ENCODE measurements around the gene STUB1. TPM values are rescaled to one million over a fixed set of nuclear protein-coding genes. Genes with fewer than 3 reads are reported as not detected.

STUB1 gene
- total and polyA plus RNA-seq, 12 donors, result 92.7 to 165 (median 116) TPM

GRCh38 chr16:719815-720446 lies 39.7 kb downstream of the STUB1 start:
- peak in 3 of 8 donors; percentile 10 to 22 (median 16) for ATAC-seq
- peaks cover 18 to 52% (median 38%) of the 10 kb centered on the region in 9 donors for H3K4me1 ChIP-seq
- peaks cover 0 to 7% (median 0%) of the 10 kb centered on the region in 9 donors for H3K36me3 ChIP-seq
- no peaks in the 10 kb centered on the region for H3K9me3 ChIP-seq
- peak in 1 of 9 donors; percentile 14 for TF ChIP-seq CTCF (IDR thresholded peaks at IDR 0.05)
- H3K4me3 ChIP-seq, result peak overlapping the region; percentile 64 to 99 (median 84)
- H3K27me3 ChIP-seq, result peaks cover 0 to 19% (median 0%) of the 10 kb centered on the region in 7 donors
- DNase-seq, result no peak
- 6 to 7% methylated on average over 16 of the region's 16 CpGs for WGBS, 2 donors
- intact Hi-C loops (cut with DNase I), result loop anchor here in 3 of 10 donors (2.0 to 10.0 kb wide), 2 partner anchors 39 to 335 kb away; partner anchors contain the start of gene STUB1 (in 1 of the 3)
- peak overlapping the region; percentile 44 to 97 (median 94) for H3K27ac ChIP-seq

GRCh38 chr16:720447-720989 lies 40.3 kb downstream of the STUB1 start:
- H3K4me3 ChIP-seq, result peak overlapping the region; percentile 64 to 99 (median 84)
- intact Hi-C loops (cut with DNase I), result loop anchor here in 1 of 10 donors (2.0 kb wide), 1 partner anchor 40 kb away; the partner anchor contains the start of gene STUB1
- H3K27me3 ChIP-seq, result peaks cover 0 to 15% (median 0%) of the 10 kb centered on the region in 7 donors
- peak in 3 of 9 donors; percentile 14 to 31 (median 29) for TF ChIP-seq CTCF (IDR thresholded peaks at IDR 0.05)
- no peaks in the 10 kb centered on the region for H3K9me3 ChIP-seq
- WGBS, 2 donors, result 0% methylated on average over 38 of the region's 38 CpGs
- DNase-seq (peak in 1 of 2 donors; percentile 66), ATAC-seq (peak; percentile 49 to 79 (median 62))
- peaks cover 0 to 7% (median 0%) of the 10 kb centered on the region in 9 donors for H3K36me3 ChIP-seq
- H3K27ac ChIP-seq, result peak overlapping the region; percentile 44 to 97 (median 94)
- H3K4me1 ChIP-seq, result peaks cover 18 to 52% (median 38%) of the 10 kb centered on the region in 9 donors

GRCh38 chr16:720990-721764 lies 41.0 kb downstream of the STUB1 start, which contains the start of gene ANTKMT:
Gene ANTKMT (plus strand): TSS chr16:721146. CDS start chr16:721275, 129 bp downstream.
- DNase-seq, result peak; percentile 68 to 82
- intact Hi-C loops (cut with DNase I), result loop anchor here in 1 of 10 donors (2.0 kb wide), 1 partner anchor 40 kb away; the partner anchor contains the start of gene STUB1
- peaks cover 14 to 48% (median 34%) of the 10 kb centered on the region in 9 donors for H3K4me1 ChIP-seq
- peaks cover 0 to 15% (median 4%) of the 10 kb centered on the region in 7 donors for H3K27me3 ChIP-seq
- 7 to 13% methylated on average over 55 to 106 of the region's 106 CpGs for WGBS, 2 donors
- H3K27ac ChIP-seq, result peak within 1 kb of the TSS; percentile 44 to 97 (median 94)
- ATAC-seq, result peak; percentile 71 to 91 (median 80)
- peak within 1 kb of the TSS; percentile 64 to 99 (median 84) for H3K4me3 ChIP-seq
- peak in 2 of 9 donors; percentile 16 to 35 for TF ChIP-seq CTCF (IDR thresholded peaks at IDR 0.05)
- H3K36me3 ChIP-seq, result peaks cover 0 to 7% (median 0%) of the 10 kb centered on the region in 9 donors
- no peaks in the 10 kb centered on the region for H3K9me3 ChIP-seq
